Measurements from ENCODE around the gene ZNF740. TPM values are rescaled to one million over a fixed set of nuclear protein-coding genes. Genes with fewer than 3 reads are reported as not detected.

Gene ZNF740
- total and polyA plus RNA-seq, 2 of the 8 experiments (the other 6 are each of a cell fraction or from before 2014, with no cell fraction given) = 8.2 to 40.0 TPM

GRCh38 chr12:53171725-53172329 lies 8.7 kb upstream of the ZNF740 start (continued):
- TF ChIP-seq ATF3 (IDR thresholded peaks at IDR 0.05; ENCODE audit: insufficient read depth, low read depth, low read length) (no peak), SAP30 (IDR thresholded peaks at IDR 0.05; ENCODE audit: insufficient read depth, insufficient replicate concordance, low read length) (no peak), KDM5A (IDR thresholded peaks at IDR 0.05; ENCODE audit: low read length) (no peak), E2F6 (IDR thresholded peaks at IDR 0.05) (no peak), HDAC2 (IDR thresholded peaks at IDR 0.05; ENCODE audit: borderline replicate concordance in 1 of 2, low read depth in 2 of 2, low read length in 2 of 2) (no peak)
